ENCODE measurements around the gene HMBS.

The HMBS gene

DNA sequence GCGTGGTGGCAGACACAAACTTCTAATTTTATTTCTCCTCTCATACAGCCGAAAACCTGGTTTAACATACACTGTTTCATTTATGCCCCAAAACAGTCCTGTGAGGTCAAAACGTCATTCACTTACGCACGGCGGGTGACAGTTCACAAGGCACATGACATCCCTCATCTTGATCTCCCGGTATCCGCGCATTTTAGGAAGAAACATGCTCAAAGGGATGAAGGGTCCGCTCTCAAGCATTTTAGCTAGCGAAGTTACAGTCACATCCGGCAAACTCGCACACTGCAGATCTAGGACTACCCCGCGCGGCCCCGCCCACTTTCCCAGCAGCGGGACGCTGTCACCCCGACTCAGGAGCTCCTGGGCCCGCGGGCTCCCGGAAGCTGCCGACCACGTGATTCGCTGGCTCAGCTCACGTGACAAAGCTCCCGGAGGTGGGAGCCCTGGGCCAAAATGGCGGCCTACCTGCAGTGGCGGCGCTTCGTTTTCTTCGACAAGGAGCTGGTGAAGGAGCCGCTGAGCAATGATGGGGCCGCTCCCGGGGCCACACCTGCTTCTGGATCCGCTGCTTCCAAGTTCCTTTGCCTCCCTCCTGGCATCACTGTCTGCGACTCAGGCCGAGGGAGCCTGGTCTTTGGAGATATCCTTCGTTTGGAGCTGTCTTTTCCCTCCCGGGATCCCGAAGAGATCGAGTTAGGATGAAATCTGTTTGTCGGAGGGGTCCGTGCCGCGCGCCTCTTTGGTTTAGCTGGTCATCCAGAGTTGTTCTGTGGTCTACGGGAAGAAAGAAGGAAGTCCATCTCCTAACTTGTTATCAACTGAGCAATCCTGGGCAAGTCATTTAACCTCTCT is 17.1 kb upstream of the HMBS start, which contains the start of gene VPS11 (continued):
- TF ChIP-seq ZNF629 (tag by site-specific recombination; IDR thresholded peaks at IDR 0.05) (peak; percentile 69), ZNF24 (tag by site-specific recombination; IDR thresholded peaks at IDR 0.05) (peak; percentile 88), ZNF155 (tag by site-specific recombination; IDR thresholded peaks at IDR 0.05) (no peak), BCL11B (tag by site-specific recombination; IDR thresholded peaks at IDR 0.05; ENCODE audit: low read depth) (no peak), ZNF843 (tag by site-specific recombination; IDR thresholded peaks at IDR 0.05) (no peak), ZXDB (tag by site-specific recombination; IDR thresholded peaks at IDR 0.05) (peak; percentile 78), ZNF76 (tag by site-specific recombination; IDR thresholded peaks at IDR 0.05; ENCODE audit: borderline replicate concordance, low read depth) (peak; percentile 61; the same call in 1 of the 2 replicates), ZFP69B (tag by site-specific recombination; IDR thresholded peaks at IDR 0.05) (peak; percentile 19; the same call in 1 of the 2 replicates), ZNF654 (tag by site-specific recombination; IDR thresholded peaks at IDR 0.05; ENCODE audit: low read depth) (no peak), ZNF366 (tag by site-specific recombination; conservative IDR thresholded peaks at IDR 0.05) (no peak), ZBTB8A (tag by site-specific recombination; IDR thresholded peaks at IDR 0.05) (no peak), YY2 (tag by site-specific recombination; IDR thresholded peaks at IDR 0.05) (peak; percentile 90), KLF7 (tag by site-specific recombination; IDR thresholded peaks at IDR 0.05; ENCODE audit: borderline replicate concordance) (no peak), ZNF19 (tag by site-specific recombination; IDR thresholded peaks at IDR 0.05; ENCODE audit: low read depth) (no peak), ZNF670 (tag by site-specific recombination; IDR thresholded peaks at IDR 0.05; ENCODE audit: low read depth) (no peak), ZBTB20 (tag by site-specific recombination; IDR thresholded peaks at IDR 0.05) (peak; percentile 57; the same call in 1 of the 2 replicates), ZEB2 (tag by site-specific recombination; IDR thresholded peaks at IDR 0.05) (no peak; the same call in none of the 2 replicates), GLIS1 (tag by site-specific recombination; IDR thresholded peaks at IDR 0.05) (peak; percentile 39; the same call in 1 of the 2 replicates), ZBTB17 (tag by site-specific recombination; IDR thresholded peaks at IDR 0.05) (peak; percentile 83), ZNF132 (tag by site-specific recombination; IDR thresholded peaks at IDR 0.05; ENCODE audit: borderline replicate concordance) (no peak), ZBTB48 (tag by site-specific recombination; IDR thresholded peaks at IDR 0.05) (no peak), IKZF3 (tag by site-specific recombination; IDR thresholded peaks at IDR 0.05) (peak; percentile 59; the same call in 1 of the 2 replicates), MEIS1 (CRISPR knock-in tag; IDR thresholded peaks at IDR 0.05; ENCODE audit: borderline replicate concordance) (no peak)
- TF ChIP-seq, protein P1, sequence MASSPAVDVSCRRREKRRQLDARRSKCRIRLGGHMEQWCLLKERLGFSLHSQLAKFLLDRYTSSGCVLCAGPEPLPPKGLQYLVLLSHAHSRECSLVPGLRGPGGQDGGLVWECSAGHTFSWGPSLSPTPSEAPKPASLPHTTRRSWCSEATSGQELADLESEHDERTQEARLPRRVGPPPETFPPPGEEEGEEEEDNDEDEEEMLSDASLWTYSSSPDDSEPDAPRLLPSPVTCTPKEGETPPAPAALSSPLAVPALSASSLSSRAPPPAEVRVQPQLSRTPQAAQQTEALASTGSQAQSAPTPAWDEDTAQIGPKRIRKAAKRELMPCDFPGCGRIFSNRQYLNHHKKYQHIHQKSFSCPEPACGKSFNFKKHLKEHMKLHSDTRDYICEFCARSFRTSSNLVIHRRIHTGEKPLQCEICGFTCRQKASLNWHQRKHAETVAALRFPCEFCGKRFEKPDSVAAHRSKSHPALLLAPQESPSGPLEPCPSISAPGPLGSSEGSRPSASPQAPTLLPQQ (tag by site-specific recombination; IDR thresholded peaks at IDR 0.05): peak; percentile 49; the same call in 1 of the 2 replicates
- TF ChIP-seq, protein P2, sequence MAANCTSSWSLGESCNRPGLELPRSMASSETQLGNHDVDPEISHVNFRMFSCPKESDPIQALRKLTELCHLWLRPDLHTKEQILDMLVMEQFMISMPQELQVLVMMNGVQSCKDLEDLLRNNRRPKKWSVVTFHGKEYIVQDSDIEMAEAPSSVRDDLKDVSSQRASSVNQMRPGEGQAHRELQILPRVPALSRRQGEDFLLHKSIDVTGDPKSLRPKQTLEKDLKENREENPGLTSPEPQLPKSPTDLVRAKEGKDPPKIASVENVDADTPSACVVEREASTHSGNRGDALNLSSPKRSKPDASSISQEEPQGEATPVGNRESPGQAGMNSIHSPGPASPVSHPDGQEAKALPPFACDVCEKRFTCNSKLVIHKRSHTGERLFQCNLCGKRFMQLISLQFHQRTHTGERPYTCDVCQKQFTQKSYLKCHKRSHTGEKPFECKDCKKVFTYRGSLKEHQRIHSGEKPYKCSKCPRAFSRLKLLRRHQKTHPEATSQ (tag by site-specific recombination; IDR thresholded peaks at IDR 0.05): no peak
- TF ChIP-seq, protein P3, sequence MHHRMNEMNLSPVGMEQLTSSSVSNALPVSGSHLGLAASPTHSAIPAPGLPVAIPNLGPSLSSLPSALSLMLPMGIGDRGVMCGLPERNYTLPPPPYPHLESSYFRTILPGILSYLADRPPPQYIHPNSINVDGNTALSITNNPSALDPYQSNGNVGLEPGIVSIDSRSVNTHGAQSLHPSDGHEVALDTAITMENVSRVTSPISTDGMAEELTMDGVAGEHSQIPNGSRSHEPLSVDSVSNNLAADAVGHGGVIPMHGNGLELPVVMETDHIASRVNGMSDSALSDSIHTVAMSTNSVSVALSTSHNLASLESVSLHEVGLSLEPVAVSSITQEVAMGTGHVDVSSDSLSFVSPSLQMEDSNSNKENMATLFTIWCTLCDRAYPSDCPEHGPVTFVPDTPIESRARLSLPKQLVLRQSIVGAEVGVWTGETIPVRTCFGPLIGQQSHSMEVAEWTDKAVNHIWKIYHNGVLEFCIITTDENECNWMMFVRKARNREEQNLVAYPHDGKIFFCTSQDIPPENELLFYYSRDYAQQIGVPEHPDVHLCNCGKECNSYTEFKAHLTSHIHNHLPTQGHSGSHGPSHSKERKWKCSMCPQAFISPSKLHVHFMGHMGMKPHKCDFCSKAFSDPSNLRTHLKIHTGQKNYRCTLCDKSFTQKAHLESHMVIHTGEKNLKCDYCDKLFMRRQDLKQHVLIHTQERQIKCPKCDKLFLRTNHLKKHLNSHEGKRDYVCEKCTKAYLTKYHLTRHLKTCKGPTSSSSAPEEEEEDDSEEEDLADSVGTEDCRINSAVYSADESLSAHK (tag by site-specific recombination; IDR thresholded peaks at IDR 0.05): no peak
- TF ChIP-seq, protein P4, sequence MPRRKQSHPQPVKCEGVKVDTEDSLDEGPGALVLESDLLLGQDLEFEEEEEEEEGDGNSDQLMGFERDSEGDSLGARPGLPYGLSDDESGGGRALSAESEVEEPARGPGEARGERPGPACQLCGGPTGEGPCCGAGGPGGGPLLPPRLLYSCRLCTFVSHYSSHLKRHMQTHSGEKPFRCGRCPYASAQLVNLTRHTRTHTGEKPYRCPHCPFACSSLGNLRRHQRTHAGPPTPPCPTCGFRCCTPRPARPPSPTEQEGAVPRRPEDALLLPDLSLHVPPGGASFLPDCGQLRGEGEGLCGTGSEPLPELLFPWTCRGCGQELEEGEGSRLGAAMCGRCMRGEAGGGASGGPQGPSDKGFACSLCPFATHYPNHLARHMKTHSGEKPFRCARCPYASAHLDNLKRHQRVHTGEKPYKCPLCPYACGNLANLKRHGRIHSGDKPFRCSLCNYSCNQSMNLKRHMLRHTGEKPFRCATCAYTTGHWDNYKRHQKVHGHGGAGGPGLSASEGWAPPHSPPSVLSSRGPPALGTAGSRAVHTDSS (tag by site-specific recombination; IDR thresholded peaks at IDR 0.05): no peak
- TF ChIP-seq, protein P5, sequence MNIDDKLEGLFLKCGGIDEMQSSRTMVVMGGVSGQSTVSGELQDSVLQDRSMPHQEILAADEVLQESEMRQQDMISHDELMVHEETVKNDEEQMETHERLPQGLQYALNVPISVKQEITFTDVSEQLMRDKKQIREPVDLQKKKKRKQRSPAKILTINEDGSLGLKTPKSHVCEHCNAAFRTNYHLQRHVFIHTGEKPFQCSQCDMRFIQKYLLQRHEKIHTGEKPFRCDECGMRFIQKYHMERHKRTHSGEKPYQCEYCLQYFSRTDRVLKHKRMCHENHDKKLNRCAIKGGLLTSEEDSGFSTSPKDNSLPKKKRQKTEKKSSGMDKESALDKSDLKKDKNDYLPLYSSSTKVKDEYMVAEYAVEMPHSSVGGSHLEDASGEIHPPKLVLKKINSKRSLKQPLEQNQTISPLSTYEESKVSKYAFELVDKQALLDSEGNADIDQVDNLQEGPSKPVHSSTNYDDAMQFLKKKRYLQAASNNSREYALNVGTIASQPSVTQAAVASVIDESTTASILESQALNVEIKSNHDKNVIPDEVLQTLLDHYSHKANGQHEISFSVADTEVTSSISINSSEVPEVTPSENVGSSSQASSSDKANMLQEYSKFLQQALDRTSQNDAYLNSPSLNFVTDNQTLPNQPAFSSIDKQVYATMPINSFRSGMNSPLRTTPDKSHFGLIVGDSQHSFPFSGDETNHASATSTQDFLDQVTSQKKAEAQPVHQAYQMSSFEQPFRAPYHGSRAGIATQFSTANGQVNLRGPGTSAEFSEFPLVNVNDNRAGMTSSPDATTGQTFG (tag by site-specific recombination; IDR thresholded peaks at IDR 0.05; ENCODE audit: borderline replicate concordance): no peak
- TF ChIP-seq, protein P6, sequence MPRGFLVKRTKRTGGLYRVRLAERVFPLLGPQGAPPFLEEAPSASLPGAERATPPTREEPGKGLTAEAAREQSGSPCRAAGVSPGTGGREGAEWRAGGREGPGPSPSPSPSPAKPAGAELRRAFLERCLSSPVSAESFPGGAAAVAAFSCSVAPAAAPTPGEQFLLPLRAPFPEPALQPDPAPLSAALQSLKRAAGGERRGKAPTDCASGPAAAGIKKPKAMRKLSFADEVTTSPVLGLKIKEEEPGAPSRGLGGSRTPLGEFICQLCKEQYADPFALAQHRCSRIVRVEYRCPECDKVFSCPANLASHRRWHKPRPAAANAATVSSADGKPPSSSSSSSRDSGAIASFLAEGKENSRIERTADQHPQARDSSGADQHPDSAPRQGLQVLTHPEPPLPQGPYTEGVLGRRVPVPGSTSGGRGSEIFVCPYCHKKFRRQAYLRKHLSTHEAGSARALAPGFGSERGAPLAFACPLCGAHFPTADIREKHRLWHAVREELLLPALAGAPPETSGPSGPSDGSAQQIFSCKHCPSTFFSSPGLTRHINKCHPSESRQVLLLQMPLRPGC (tag by site-specific recombination; IDR thresholded peaks at IDR 0.05): 0 out of 2 replicates have a peak, but pooled peaks have one; percentile 15

Data from HEK293 (cell line).